H1 (cell line): ENCODE results near the gene AMPD3. TPM values are rescaled to one million over a fixed set of nuclear protein-coding genes. Genes with fewer than 3 reads are reported as not detected.

ENCODE experiments used
- CEBPB ChIP-seq: IDR thresholded peaks from 2 replicates; pipeline ENCODE4 v1.6.1; 2012; ENCODE audit warnings: low read depth, low read length
- CHD7 ChIP-seq: fragments of 300-600 bp; sonication (generic); IDR thresholded peaks from 2 replicates; pipeline ENCODE4 v1.7.1; 2012; ENCODE audit warnings: low read length, moderate library complexity, mild to moderate bottlenecking, inconsistent platforms; ENCODE audit not compliant: insufficient replicate concordance
- CREB1 ChIP-seq: IDR thresholded peaks from 2 replicates; pipeline ENCODE4 v1.6.1; 2012; ENCODE audit warnings: inconsistent platforms
- EGR1 ChIP-seq: IDR thresholded peaks from 2 replicates; pipeline ENCODE4 v1.6.1; 2011; ENCODE audit warnings: low read depth, low read length, borderline replicate concordance
- KDM5A ChIP-seq: fragments of 200-600 bp; IDR thresholded peaks from 2 replicates; pipeline ENCODE4 v1.7.1; 2012; ENCODE audit warnings: mild to moderate bottlenecking, low read length, inconsistent platforms, mixed read lengths
- NANOG ChIP-seq: IDR thresholded peaks from 2 replicates; pipeline ENCODE4 v1.6.1; 2011; ENCODE audit warnings: low read length, low read depth, mild to moderate bottlenecking, inconsistent platforms; ENCODE audit not compliant: insufficient read depth, poor library complexity, severe bottlenecking
- RAD21 ChIP-seq, 2 experiments: IDR thresholded peaks in 1 of 2; conservative IDR thresholded peaks in 1 of 2; 2 replicates each; pipeline ENCODE4 v1.6.1; 2011; ENCODE audit warnings: low read depth in 2 of 2, low read length in 2 of 2, improper control_type of control experiment in 1 of 2, inconsistent platforms in 1 of 2, mild to moderate bottlenecking in 1 of 2, moderate library complexity in 1 of 2
- SIX5 ChIP-seq: IDR thresholded peaks from 2 replicates; pipeline ENCODE4 v1.6.1; 2011; ENCODE audit warnings: mild to moderate bottlenecking, low read depth, low read length
- TBP ChIP-seq: IDR thresholded peaks from 2 replicates; pipeline ENCODE4 v1.6.1; 2011; ENCODE audit warnings: low read depth, low read length, improper control_type of control experiment
- TCF12 ChIP-seq: IDR thresholded peaks from 2 replicates; pipeline ENCODE4 v1.6.1; 2011; ENCODE audit warnings: low read depth, mild to moderate bottlenecking, low read length
- YY1 ChIP-seq: IDR thresholded peaks from 2 replicates; pipeline ENCODE4 v1.6.1; 2011; ENCODE audit warnings: low read depth, mild to moderate bottlenecking, low read length
- ZNF274 ChIP-seq: IDR thresholded peaks from 2 replicates; pipeline ENCODE4 v1.7.0; 2012; ENCODE audit warnings: low read length, borderline replicate concordance; ENCODE audit errors: extremely low read depth
- polyA plus RNA-seq, 7 experiments: library from polyadenylated mRNA; depleted of rRNA in 3 of 7; stranded (reverse) in 5 of 7; unstranded in 2 of 7; fragments of >200 nt in 5 of 7; fragments of 200-250 nt in 2 of 7; gene quantifications; 1 replicate in 5 of 7; 2 replicates in 1 of 7; 4 replicates in 1 of 7; pipeline versions ENCODE4 v1.2.1 to v1.2.3, GENCODE V29; 2011 to 2013; ENCODE audit warnings: missing spikeins in 2 of 7, mixed read lengths in 2 of 7
- total RNA-seq: library from RNA; stranded (reverse); fragmentation: NEBNext Ultra II Directional; extraction: Animal tissue kit (Norgen Biotek cat#: 25700); gene quantifications from 2 replicates; pipeline ENCODE4 v1.2.1, GENCODE V29; 2021

AMPD3 gene
- total and polyA plus RNA-seq, 2 of the 8 experiments (the other 6 are each of a cell fraction or from before 2014, with no cell fraction given), result 4.0 to 6.3 TPM

GRCh38 chr11:10551845-10552352 lies 96.8 kb downstream of the AMPD3 start (continued):
- TF ChIP-seq CHD7, result no peak
- no peak for TF ChIP-seq YY1
- TF ChIP-seq CREB1, result no peak
- TF ChIP-seq KDM5A, result no peak
- TF ChIP-seq RAD21 (IDR thresholded peaks at IDR 0.05 in 1 of 2, conservative IDR thresholded peaks at IDR 0.05 in 1 of 2; ENCODE audit: low read depth in 2 of 2, low read length in 2 of 2), result no peak
- no peak for TF ChIP-seq NANOG
- TF ChIP-seq EGR1, result no peak
- no peak for TF ChIP-seq ZNF274
- no peak for TF ChIP-seq TCF12
- TF ChIP-seq SIX5, result no peak
- TF ChIP-seq TBP, result no peak
- no peak for TF ChIP-seq CEBPB
